Neural progenitor cell (in vitro differentiated cells): Measurements from ENCODE around the gene EPN2.

ENCODE experiments used
- CTCF ChIP-seq: fragments of 200-600 bp; sonication (generic); IDR thresholded peaks from 2 replicates; pipeline ENCODE4 v1.5.1; 2017; ENCODE audit warnings: antibody characterized with exemption, mild to moderate bottlenecking
- EZH2phosphoT487 ChIP-seq: fragments of 200-600 bp; sonication (generic); IDR thresholded peaks from 2 replicates; pipeline ENCODE4 v1.6.1; 2017; ENCODE audit warnings: antibody characterized with exemption

- peak; percentile 57 for TF ChIP-seq CTCF
- TF ChIP-seq EZH2phosphoT487, result no peak
Observed at GRCh38 chr17:19338031-19338990, 101.1 kb downstream of the EPN2 start.
